SIG-M5 treated with dmso at 0.1 percent for 504 hours (cell line): ENCODE results near the gene FRMPD4.

Experiments used
- DNase-seq: peaks from one replicate; lab custom pipeline; 2025; ENCODE audit not compliant: unreplicated experiment; lab: John Stamatoyannopoulos, UW

Gene FRMPD4

GRCh38 chrX:12611471-12611870 lies 473.2 kb downstream of the FRMPD4 start:
- DNase-seq: no peak

DNA sequence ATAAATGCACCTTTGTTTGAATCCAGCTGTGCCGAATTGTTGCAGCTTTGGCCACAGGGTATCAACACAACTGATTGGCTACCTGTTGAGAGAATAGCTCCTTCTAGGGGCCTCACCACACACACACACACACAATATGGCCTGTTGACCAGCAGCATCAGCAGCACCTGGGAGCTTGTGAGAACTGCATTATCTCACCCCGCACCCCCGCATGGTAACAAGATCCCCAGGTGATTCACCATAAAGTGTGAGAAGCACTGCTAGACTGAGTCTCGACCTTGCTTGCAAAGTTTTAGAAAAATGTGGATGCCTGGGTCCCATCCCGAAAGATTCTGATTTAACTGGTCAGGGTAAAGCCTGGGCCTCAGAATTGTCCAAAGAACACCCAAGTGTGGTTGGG lies 476.0 kb downstream of the FRMPD4 start:
- no peak for DNase-seq

- no peak for DNase-seq
These were observed 476.8 kb downstream of the FRMPD4 start for GRCh38 chrX:12615061-12615460.

- DNase-seq: no peak
These were observed 479.0 kb downstream of the FRMPD4 start for GRCh38 chrX:12617241-12617640.

- no peak for DNase-seq
These were observed 509.0 kb downstream of the FRMPD4 start for GRCh38 chrX:12647230-12647629.

DNA sequence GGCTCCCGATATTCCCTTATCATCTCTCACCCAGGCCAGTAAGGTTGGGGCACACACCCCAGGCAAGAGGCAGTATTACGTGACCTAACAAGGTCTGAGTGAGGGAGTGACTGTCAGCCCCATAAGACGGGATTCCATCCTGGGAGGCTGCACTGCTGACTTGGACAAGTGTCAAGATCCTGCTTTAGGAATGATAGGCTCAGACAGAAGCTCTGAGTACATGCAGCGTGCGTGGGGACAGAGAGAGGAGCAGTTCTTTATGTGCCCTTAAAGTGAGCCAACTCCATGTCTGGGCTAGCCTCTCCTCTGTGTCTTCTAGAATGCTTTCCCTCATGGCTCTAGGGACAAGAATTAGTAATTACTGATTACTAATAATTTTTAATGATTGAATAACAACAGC lies 510.7 kb downstream of the FRMPD4 start:
- no peak for DNase-seq

DNA sequence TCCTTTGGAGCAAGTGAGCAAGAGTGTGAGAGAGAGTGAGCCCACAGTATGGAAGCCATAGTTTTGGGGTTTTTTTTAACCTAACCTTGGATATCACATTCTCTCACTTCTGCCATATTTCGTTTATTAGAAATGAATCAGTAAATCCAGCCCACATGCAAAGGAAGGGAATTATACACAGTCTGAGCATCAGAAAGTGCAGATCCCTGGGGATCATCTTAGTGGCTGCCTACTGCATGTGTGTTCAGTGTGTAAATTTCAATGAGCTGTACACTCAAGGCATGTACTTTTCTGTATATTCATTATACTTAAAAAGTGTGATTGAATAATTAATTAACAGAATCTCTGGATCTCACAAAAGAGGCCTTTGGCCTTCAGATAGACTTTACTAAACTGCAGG lies 519.2 kb downstream of the FRMPD4 start:
- no peak for DNase-seq

GRCh38 chrX:12657881-12658280 lies 519.6 kb downstream of the FRMPD4 start:
- DNase-seq: no peak

DNA sequence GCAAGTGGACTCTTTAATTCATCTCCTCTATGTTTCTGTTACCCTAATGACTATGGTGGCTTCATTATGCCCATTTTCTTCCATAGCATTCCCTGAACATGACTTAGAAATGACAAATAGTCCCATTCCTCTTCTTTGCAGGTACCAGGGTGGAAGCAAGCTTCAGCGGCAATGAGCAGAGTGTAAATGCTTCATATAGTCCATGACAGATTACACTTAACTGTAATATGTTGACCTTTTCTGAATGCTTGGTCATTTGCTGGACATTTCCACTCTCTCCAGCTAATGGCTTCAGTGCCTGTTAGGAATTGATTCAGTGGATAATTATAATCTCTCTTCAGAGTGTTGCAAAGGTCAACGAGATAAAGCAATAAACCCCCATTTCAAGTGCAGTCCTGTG lies 523.2 kb downstream of the FRMPD4 start:
- DNase-seq: no peak

DNA sequence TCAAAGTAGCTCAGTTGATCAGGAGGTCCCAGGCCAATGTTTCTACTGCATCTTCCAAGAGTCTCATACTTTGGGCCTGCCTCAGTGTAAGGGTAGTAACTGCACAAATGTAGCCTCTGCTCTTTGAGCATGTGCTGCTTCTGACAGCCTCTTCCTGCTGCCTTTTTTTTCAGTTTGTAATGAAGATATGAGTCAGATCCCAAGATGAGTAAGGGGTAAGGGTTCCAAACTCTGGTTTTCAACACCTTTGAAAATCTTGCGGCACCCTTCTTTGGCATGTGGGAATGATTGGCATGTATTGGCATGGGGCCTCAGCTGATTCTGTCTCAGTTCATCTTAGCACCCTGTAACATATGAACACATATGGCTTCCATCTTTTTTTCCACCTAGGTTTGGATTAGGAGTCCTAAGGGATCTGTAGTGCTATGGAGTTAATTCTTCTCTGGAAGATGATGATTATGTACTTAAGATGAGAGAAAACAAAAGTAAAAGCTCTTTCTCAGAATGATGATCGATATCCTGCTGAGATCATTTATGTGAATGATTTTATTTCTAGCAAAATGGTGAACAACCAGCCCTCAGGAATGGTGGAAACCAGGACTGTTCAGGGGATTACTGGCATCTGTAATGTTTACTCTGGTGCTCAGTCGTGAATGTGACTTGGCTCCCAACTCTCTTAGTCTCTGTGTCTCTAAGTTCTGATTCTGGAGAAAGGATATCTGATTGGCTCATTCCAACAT lies 534.3 kb downstream of the FRMPD4 start:
- DNase-seq: no peak

DNA sequence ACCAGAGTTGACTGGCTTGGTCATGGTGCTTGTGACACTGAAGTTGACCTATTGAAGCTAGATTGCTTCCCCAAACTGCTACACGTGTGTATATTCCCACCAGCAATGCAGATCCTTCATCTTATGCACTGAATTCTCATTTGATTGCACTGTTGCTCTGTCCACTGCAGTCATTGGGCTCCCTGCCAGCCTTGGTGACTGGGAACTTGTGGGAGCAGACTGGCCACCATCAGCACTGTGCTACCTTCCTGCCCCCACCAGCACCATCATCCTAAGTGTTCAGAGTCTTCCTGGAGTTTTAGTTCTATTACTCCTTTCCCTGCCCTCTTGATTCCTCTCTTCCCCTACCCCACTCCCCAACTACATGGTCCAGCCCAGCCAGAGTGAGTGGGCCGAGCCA lies 535.2 kb downstream of the FRMPD4 start:
- DNase-seq: no peak

DNA sequence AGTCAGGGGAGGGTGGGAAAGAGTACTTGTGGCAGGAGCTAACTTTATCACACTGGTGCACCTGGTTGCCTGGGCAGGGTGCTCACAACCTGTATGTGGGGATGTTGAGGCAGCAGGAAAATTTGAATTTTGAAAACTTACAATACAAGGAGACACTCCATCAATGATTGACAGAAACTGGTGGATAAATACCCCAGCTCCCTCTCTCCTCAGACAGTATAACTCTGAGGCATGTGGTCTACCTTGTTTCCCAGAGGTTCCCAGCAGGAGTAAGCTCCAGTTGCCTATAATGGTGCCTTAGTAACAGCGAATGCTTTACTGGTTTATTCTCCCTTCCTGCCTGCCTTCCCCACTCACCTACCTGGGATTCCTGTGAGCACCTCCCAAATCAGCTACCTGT lies 541.2 kb downstream of the FRMPD4 start:
- no peak for DNase-seq

DNA sequence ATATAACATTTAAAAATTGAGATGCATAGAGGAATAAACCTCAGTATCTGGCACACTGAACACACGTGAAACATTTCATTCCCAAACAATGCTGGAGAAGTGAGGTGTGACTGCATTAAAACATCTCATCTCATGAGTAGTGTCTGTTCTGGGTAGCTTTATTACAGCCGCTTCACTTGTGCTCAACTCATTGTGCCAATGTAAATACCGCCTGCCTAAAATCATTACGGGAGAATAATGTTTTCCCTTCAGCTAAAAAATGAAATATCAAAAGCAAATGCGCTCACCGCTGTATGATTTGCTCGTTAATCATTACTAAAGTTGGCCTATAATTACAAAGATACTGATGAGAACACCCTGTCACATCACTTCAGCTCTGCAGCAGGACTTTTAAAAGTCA lies 542.8 kb downstream of the FRMPD4 start:
- DNase-seq: no peak

DNA sequence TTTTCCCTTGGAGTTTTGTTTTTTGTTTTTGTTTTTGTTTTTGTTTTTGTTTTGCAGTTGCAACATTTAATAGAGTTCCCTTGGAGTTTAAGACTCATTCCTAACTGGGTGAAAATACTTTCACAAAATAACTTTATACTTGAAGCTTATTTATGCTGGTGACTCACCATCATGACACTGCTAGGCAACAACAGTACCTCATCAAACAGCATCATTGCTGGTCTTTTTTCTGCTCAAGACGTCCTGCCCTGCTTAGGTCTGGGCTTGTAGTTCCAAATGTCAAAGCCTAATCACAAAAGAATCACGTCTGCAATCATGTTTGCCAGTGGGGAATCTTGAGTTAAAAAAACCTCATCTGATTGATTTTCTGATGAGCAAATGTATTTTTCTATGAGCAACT lies 547.3 kb downstream of the FRMPD4 start:
- no peak for DNase-seq

DNA sequence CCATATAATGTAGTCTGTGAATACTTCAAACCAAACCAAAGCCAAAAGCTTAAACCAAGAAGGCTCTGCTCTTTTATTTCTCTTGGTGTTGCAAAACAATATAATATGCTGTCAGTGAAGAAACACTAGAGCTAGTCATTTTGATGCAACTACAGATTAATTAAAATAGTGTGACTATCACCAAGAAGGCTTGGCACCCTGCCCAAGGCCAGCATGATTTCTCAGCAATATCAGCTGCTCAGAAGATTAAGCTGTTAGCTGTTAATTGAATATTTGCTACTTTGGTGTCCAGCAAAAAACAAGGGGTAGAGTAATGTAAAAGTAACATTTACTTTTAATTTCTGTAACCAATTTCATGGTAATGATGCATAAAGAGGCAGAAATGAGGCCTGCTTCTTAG lies 548.1 kb downstream of the FRMPD4 start:
- DNase-seq: no peak

GRCh38 chrX:12690646-12691045 lies 552.4 kb downstream of the FRMPD4 start:
- no peak for DNase-seq

DNA sequence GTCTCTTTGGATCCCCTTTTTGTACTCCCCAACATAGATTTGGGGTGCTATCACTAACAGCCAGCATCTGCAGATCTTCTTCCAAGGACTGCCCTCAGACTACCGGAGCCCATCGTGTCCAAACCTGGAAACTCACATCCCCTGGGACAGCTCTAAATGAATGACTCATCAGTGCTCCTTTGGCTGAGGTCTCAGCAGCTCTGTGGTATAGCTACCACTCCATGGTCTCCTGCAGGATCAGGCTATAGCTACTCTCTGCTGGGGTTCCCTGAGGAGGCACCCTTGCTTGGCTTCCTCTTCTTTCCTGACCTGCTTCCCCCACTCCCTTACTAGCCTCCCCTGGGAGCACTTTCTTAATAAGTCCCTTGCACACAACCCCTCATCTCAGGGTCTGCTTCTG lies 555.5 kb downstream of the FRMPD4 start:
- no peak for DNase-seq

GRCh38 chrX:12700745-12701144 lies 562.5 kb downstream of the FRMPD4 start:
- no peak for DNase-seq

DNA sequence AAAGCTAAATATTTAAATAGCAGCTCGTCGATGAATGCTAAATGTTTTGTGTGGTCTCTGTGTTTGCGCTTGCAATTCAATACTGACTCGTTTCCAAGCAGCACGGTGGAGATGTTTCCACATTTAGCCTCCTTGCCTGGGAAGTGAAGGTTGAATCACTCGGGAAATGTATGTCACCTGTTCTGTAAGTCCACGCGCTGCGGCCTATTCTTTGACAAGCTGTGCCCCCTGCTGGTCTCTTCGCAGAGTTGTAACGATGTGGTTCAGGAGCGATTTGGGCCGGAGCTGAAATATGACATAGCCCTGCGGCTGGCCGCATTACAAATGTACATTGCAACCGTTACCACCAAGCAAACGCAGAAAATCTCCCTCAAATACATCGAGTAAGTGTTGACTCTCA lies 563.4 kb downstream of the FRMPD4 start:
- DNase-seq: peak; percentile 54

- peak; percentile 20 for DNase-seq
These were observed 564.3 kb downstream of the FRMPD4 start for GRCh38 chrX:12702509-12703091.

DNA sequence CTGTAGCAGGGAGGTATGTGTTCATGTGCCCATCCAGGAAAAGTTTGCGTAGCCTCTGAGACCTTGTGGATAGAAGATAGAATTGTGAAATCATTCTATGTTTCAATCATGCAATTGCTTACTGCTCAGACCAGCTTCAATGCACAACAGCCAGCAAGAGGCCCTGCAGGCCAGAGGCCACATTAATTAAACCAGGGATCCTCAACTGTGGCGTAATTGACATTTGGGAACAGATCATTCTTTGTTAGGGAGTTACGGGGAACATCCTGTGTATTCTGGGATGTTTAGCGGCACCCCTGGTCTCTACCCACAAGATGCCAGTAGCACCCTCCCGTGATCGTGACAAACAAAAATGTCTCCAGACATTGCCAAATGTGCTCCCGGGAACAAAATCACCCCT lies 566.4 kb downstream of the FRMPD4 start:
- no peak for DNase-seq

DNA sequence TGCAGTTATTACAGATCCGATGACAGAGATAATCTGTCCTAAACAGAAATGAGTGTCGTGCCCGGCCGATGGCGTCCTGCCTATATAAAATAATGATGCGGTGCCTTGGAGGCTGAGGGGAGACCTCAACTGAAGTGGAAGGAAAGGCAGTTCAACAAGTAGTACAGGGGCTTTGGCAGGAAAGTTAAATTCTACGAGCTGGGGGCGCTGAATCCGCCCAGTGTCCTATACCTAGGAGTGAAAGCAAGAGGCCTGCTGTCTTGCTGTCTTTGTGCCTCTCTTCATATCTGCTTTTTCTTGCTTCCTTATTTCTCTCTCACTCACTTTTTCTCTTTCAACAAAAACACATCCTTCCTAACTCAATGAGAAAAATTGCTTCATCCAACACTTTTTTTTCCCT lies 570.8 kb downstream of the FRMPD4 start:
- DNase-seq: no peak

DNA sequence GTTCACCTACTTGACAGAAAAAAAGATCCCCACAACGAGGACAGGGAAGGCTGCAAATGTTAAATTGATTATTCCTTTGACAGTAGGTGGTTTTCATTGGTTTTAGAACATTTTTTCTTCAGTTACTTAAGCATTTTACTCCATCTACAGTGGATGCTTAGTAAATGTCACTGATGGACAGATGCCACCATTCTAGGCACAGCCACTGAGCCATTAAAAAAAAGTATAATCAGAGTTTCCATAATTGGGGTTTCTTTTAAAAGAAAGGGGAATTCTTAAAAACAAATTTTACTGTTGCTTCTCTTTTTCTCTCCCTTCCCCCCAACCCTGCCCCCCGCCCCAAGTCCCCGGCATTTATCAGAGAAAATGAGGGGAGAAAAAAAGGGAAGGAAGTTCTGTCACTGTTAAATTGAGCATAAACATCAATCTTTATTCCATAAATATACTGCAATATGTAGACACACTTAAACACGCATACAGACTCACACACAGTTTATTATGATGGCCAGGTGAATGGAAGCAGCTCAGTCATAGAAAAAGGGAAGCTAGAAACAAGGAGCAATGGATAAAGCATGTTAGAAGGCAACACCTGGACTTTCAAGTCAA lies 573.3 kb downstream of the FRMPD4 start:
- DNase-seq: no peak
